H9 (cell line): ENCODE data around the gene BIRC7. TPM values are rescaled to one million over a fixed set of nuclear protein-coding genes. Genes with fewer than 3 reads are reported as not detected.

Experiments used
- DNase-seq: peaks from one replicate; pipeline ENCODE4 v3.0.0-alpha.2; 2017
- H2AFZ ChIP-seq: one replicate; pipeline ENCODE4 v1.6.1; 2013; ENCODE audit warnings: mild to moderate bottlenecking, low read length, control low read depth, moderate library complexity
- H2AK5ac ChIP-seq: 2 replicates; pipeline ENCODE4 v1.6.1; 2013; ENCODE audit warnings: low read length, control low read depth, mixed read lengths; ENCODE audit not compliant: insufficient read length
- H2BK120ac ChIP-seq: one replicate; pipeline ENCODE4 v1.6.1; 2013; ENCODE audit warnings: low read depth, mild to moderate bottlenecking, low read length, control low read depth, inconsistent platforms; ENCODE audit not compliant: poor library complexity, severe bottlenecking
- H2BK12ac ChIP-seq: 2 replicates; pipeline ENCODE4 v1.6.1; 2013; ENCODE audit warnings: low read length, control low read depth, mixed read lengths, low read depth; ENCODE audit not compliant: insufficient read length
- H2BK15ac ChIP-seq: 2 replicates; pipeline ENCODE4 v1.6.1; 2013; ENCODE audit warnings: low read depth, low read length, control low read depth
- H2BK20ac ChIP-seq: one replicate; pipeline ENCODE4 v1.6.1; 2013; ENCODE audit warnings: low read depth, mild to moderate bottlenecking, low read length, control low read depth, inconsistent platforms; ENCODE audit not compliant: poor library complexity, severe bottlenecking
- H2BK5ac ChIP-seq: 2 replicates; pipeline ENCODE4 v1.6.1; 2013; ENCODE audit warnings: low read length, control low read depth, mixed read lengths; ENCODE audit not compliant: insufficient read length
- H3K14ac ChIP-seq: 2 replicates; pipeline ENCODE4 v1.6.1; 2013; ENCODE audit warnings: low read length, control low read depth; ENCODE audit not compliant: insufficient read depth
- H3K18ac ChIP-seq: 2 replicates; pipeline ENCODE4 v1.6.1; 2013; ENCODE audit warnings: low read depth, mild to moderate bottlenecking, mixed read lengths, low read length, control low read depth; ENCODE audit not compliant: insufficient read length
- H3K23ac ChIP-seq: 2 replicates; pipeline ENCODE4 v1.6.1; 2013; ENCODE audit warnings: low read length, control low read depth, mixed read lengths, low read depth; ENCODE audit not compliant: insufficient read length
- H3K23me2 ChIP-seq: 2 replicates; pipeline ENCODE4 v1.6.1; 2013; ENCODE audit warnings: low read depth, mild to moderate bottlenecking, mixed read lengths, low read length, control low read depth; ENCODE audit not compliant: insufficient read length, poor library complexity, severe bottlenecking
- H3K27ac ChIP-seq: 2 replicates; pipeline ENCODE4 v1.5.1; 2013; ENCODE audit warnings: low read length, control low read depth, mixed read lengths, low read depth; ENCODE audit not compliant: insufficient read length
- H3K27me3 ChIP-seq: 2 replicates; pipeline ENCODE4 v1.6.1; 2013; ENCODE audit warnings: low read length, control low read depth, inconsistent platforms; ENCODE audit not compliant: insufficient read depth
- H3K4ac ChIP-seq: 2 replicates; pipeline ENCODE4 v1.6.1; 2013; ENCODE audit warnings: low read depth, mild to moderate bottlenecking, control low read depth, inconsistent platforms, low read length, moderate library complexity
- H3K4me1 ChIP-seq: 2 replicates; pipeline ENCODE4 v1.6.1; 2013; ENCODE audit warnings: low read length, control low read depth, inconsistent platforms; ENCODE audit not compliant: insufficient read depth
- H3K4me2 ChIP-seq: 2 replicates; pipeline ENCODE4 v1.6.1; 2013; ENCODE audit warnings: low read length, control low read depth, mixed read lengths; ENCODE audit not compliant: insufficient read length, insufficient read depth
- H3K56ac ChIP-seq: 2 replicates; pipeline ENCODE4 v1.6.1; 2013; ENCODE audit warnings: low read depth, mild to moderate bottlenecking, mixed read lengths, low read length, control low read depth; ENCODE audit not compliant: insufficient read length
- H3K79me1 ChIP-seq: 2 replicates; pipeline ENCODE4 v1.6.1; 2013; ENCODE audit warnings: low read depth, mild to moderate bottlenecking, moderate library complexity, low read length, control low read depth, inconsistent platforms; ENCODE audit not compliant: insufficient read depth, poor library complexity, severe bottlenecking
- H3K79me2 ChIP-seq: 2 replicates; pipeline ENCODE4 v1.6.1; 2013; ENCODE audit warnings: low read length, control low read depth, inconsistent platforms; ENCODE audit not compliant: insufficient read depth
- H3K9ac ChIP-seq: 2 replicates; pipeline ENCODE4 v1.6.1; 2013; ENCODE audit warnings: low read length, control low read depth, mixed read lengths; ENCODE audit not compliant: insufficient read length; ENCODE audit errors: extremely low read depth
- H3K9me3 ChIP-seq: one replicate; pipeline ENCODE4 v1.6.1; 2013; ENCODE audit warnings: low read depth, low read length, inconsistent platforms; ENCODE audit not compliant: control insufficient read depth
- H3T11ph ChIP-seq: one replicate; pipeline ENCODE4 v1.6.1; 2013; ENCODE audit warnings: mild to moderate bottlenecking, low read length, control low read depth, inconsistent platforms
- H4K20me1 ChIP-seq: one replicate; pipeline ENCODE4 v1.6.1; 2013; ENCODE audit not compliant: control insufficient read depth, insufficient read length, insufficient read depth
- H4K5ac ChIP-seq: 2 replicates; pipeline ENCODE4 v1.6.1; 2013; ENCODE audit warnings: low read depth, mild to moderate bottlenecking, mixed read lengths, low read length, control low read depth; ENCODE audit not compliant: insufficient read length
- H4K8ac ChIP-seq: replicated peaks from 2 replicates; pipeline ENCODE4 v1.6.1; 2013; ENCODE audit warnings: low read length, control low read depth, mixed read lengths, low read depth; ENCODE audit not compliant: insufficient read length
- H4K91ac ChIP-seq: 2 replicates; pipeline ENCODE4 v1.6.1; 2013; ENCODE audit warnings: low read depth, mild to moderate bottlenecking, moderate library complexity, mixed read lengths, low read length, control low read depth; ENCODE audit not compliant: insufficient read length
- H3K27ac Mint-ChIP-seq, 3 experiments: 2 replicates in 2 of 3; 3 replicates in 1 of 3; pipeline ENCODE4 v1.8.0; 2020 to 2021; ENCODE audit warnings: mixed read lengths in 3 of 3, mild to moderate bottlenecking in 1 of 3, moderate library complexity in 1 of 3
- H3K27me3 Mint-ChIP-seq: 2 replicates; pipeline ENCODE4 v1.8.0; 2021; ENCODE audit warnings: low read depth, mild to moderate bottlenecking, moderate library complexity, mixed read lengths
- H3K36me3 Mint-ChIP-seq, 3 experiments: 2 replicates in 2 of 3; 3 replicates in 1 of 3; pipeline ENCODE4 v1.8.0; 2020 to 2021; ENCODE audit warnings: low read depth in 3 of 3, mixed read lengths in 3 of 3; ENCODE audit not compliant: insufficient read depth in 1 of 3
- H3K4me1 Mint-ChIP-seq, 2 experiments: 2 replicates each; pipeline ENCODE4 v1.8.0; 2020; ENCODE audit warnings: mixed read lengths in 2 of 2
- H3K4me3 Mint-ChIP-seq, 2 experiments: 2 replicates in 1 of 2; 3 replicates in 1 of 2; pipeline ENCODE4 v1.8.0; 2020 to 2021; ENCODE audit warnings: mild to moderate bottlenecking in 2 of 2, mixed read lengths in 2 of 2, moderate library complexity in 1 of 2
- H3K9me3 Mint-ChIP-seq, 2 experiments: 2 replicates in 1 of 2; 3 replicates in 1 of 2; pipeline ENCODE4 v1.8.0; 2020; ENCODE audit warnings: mild to moderate bottlenecking in 2 of 2, mixed read lengths in 2 of 2, moderate library complexity in 1 of 2
- WGBS: extraction: QIAGEN DNeasy Blood & Tissue Kit; methylation state at CpG from one replicate; pipeline ENCODE4 v1.1.7; 2013; ENCODE audit warnings: missing lambda C conversion rate, low lambda C conversion rate, mixed read lengths; ENCODE audit not compliant: insufficient read length; ENCODE audit errors: extremely low coverage; 5-methylcytosine and 5-hydroxymethylcytosine counted together
- total RNA-seq: library from RNA; stranded (reverse); gene quantifications from 2 replicates; pipeline ENCODE4 v1.2.1, GENCODE V29; 2021
- TF ChIP-seq, protein P1 (sequence below): fragments of 200-600 bp; sonication (generic); conservative IDR thresholded peaks from 3 replicates; pipeline ENCODE4 v1.8.0; 2021; ENCODE audit warnings: antibody characterized with exemption, mild to moderate bottlenecking

Gene BIRC7
- total RNA-seq, 1 experiment from 2014 or later, result not detected

- Mint-ChIP-seq H3K27ac (no peak overlapping the region), H3K9me3 (peaks cover 2% of the 10 kb centered on the region in 2 experiments; a peak in 3 of 5 replicates), H3K27me3 (peaks cover 9% of the 10 kb centered on the region), H3K4me1 (peaks cover 4 to 15% of the 10 kb centered on the region in 2 experiments; a peak in 3 of 4 replicates), H3K36me3 (no peaks in the 10 kb centered on the region), H3K4me3 (no peak overlapping the region)
- Histone ChIP-seq H2BK20ac (no peak overlapping the region), H3K79me2 (no peaks in the 10 kb centered on the region), H2BK15ac (no peak overlapping the region), H2BK5ac (no peak overlapping the region), H3K23ac (no peak overlapping the region), H3K23me2 (peaks cover 2% of the 10 kb centered on the region), H3K56ac (no peak overlapping the region), H4K91ac (no peak overlapping the region), H2BK120ac (no peak overlapping the region), H3K27me3 (no peaks in the 10 kb centered on the region), H3K4me2 (no peak overlapping the region), H4K8ac (no peak overlapping the region), H3K79me1 (no peaks in the 10 kb centered on the region), H3T11ph (no peak overlapping the region), H3K14ac (no peak overlapping the region), H2AK5ac (no peak overlapping the region), H3K27ac (no peak overlapping the region), H3K4ac (no peak overlapping the region), H3K4me1 (no peaks in the 10 kb centered on the region), H3K18ac (no peak overlapping the region), H4K5ac (no peak overlapping the region), H2AFZ (no peak overlapping the region), H4K20me1 (peaks cover 11% of the 10 kb centered on the region), H3K9ac (no peak overlapping the region), H2BK12ac (no peak overlapping the region), H3K9me3 (no peaks in the 10 kb centered on the region)
- TF ChIP-seq, protein P1, sequence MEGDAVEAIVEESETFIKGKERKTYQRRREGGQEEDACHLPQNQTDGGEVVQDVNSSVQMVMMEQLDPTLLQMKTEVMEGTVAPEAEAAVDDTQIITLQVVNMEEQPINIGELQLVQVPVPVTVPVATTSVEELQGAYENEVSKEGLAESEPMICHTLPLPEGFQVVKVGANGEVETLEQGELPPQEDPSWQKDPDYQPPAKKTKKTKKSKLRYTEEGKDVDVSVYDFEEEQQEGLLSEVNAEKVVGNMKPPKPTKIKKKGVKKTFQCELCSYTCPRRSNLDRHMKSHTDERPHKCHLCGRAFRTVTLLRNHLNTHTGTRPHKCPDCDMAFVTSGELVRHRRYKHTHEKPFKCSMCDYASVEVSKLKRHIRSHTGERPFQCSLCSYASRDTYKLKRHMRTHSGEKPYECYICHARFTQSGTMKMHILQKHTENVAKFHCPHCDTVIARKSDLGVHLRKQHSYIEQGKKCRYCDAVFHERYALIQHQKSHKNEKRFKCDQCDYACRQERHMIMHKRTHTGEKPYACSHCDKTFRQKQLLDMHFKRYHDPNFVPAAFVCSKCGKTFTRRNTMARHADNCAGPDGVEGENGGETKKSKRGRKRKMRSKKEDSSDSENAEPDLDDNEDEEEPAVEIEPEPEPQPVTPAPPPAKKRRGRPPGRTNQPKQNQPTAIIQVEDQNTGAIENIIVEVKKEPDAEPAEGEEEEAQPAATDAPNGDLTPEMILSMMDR, result no peak
- no CpG with 5 or more reads among the region's 8 CpGs for WGBS
- DNase-seq, result no peak
Measured at GRCh38 chr20:63186084-63186483, 49.6 kb upstream of the BIRC7 start.
